ENCODE data around the gene PTPRN2.
"Not testable (repeated sequence)": the region's sequence is repeated elsewhere in the genome, so short reads cannot be mapped to it uniquely, and the experiment has no call there.

PTPRN2 gene

DNA sequence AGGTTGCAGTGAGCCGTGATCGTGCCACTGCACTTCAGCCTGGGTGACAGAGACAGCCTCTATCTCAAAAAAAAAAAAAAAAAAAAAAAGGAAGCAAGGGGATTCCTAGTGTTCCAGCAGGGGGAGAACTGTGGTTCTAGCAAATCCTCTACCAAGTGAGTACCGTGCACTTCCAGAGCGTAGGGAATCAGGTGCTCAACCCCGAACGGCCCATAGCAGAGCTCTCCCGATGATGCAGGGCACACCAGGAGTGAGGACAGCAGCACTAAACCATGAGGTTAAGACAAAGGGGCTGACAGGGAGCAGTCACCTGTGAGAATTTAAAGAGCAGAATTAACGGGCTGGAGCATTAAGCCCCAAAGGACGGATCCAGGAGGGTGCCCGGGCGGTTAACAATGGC is 173.6 kb downstream of the PTPRN2 start:
- DNase-seq: no peak

DNA sequence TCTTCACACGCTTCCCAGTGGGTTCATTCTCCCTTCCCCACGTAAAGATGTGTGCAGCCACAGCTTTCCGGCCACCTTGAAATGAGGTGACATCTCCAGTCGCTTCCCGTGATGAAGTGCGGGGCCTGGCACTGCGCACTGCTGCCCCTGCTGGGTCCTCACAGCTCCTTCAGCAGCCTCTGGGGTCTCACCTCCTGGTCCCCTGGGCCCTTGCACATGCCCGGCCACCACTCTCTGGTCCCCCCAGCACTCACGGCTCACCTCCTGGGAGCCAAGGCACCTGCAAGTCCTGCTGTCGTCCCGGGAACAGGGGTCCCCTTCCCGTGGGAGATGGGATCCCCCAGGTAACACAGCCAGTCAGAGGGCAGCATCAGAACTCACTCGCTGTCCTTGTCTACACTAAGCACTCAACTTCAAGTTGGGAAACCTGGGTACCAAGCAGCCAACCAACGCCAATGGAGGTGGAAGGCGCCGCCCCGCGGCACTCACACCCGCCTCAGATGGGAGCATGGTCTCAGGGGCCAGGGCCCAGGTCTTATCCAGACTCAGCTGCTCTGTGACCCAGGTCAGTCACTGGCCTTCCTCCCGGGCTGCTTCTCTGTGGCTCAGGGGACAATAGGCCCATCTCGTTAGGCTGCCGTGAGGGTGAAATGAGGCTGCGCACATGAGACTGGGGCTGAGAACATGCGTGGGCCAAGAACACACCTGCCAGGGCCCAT is 176.2 kb downstream of the PTPRN2 start:
- no peak for DNase-seq

DNA sequence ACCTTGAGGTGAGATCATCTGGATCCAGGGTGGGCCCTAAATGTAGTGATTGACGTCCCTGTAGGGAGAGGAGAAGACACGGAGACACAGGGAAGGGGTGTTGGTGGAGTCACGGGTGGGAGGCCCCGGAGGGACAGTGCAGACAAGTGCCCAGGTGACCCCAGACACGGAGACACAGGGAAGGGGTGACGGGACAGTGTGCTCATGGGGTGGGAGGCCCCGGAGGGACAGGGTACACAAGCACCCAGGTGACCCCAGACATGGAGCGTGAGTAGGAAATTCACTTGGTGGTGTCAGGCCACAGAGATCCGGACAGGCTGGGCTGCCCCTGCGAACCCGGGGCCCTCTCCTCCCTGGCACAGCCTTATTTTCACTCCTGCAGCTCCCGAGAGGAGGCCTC is 176.9 kb downstream of the PTPRN2 start:
- no peak for DNase-seq

DNA sequence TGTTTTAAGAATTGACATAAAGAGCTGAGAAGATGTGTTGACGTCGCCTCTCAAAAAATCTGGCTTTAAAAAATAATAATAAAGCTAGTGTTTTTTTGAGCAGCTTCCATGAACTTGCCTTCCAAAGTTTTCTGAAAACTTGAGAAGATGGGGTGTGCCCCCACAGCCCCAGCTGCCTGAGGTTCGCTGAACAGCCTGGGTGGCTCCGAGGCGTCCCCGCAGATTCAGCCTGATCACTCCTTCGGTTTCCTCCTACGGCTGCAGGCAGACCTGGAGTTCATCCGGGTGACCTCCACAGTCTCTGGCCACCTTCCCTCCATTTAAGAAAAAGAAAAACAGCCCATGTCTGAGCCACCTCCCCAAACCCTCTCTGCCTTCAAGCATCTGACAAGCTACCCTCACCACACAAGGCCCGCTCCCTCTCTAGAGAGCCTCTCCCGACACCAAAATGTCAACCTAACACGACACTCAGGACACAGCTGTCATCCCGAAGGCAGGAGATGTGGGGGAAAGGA is 177.8 kb downstream of the PTPRN2 start:
- no peak for DNase-seq

DNA sequence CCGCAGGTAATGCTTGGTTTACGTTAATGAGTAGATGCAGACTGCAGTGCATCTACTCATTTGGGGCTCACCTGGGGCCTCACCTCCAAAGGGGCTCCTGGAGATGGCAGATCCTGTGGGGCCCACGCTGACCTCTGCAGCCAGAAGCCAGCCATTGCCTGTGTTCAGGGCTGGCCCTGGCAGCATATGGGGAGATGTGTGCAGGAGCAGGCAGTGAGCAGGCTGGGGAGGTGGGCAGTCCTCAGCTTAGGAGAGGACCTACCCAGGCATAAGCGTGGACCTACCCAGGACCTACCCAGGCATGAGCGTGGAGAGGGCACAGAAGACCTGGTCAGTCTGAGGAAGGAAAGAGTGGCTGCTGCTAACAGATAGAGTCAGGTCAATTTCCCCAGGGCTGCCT is 178.5 kb downstream of the PTPRN2 start:
- no peak for DNase-seq

DNA sequence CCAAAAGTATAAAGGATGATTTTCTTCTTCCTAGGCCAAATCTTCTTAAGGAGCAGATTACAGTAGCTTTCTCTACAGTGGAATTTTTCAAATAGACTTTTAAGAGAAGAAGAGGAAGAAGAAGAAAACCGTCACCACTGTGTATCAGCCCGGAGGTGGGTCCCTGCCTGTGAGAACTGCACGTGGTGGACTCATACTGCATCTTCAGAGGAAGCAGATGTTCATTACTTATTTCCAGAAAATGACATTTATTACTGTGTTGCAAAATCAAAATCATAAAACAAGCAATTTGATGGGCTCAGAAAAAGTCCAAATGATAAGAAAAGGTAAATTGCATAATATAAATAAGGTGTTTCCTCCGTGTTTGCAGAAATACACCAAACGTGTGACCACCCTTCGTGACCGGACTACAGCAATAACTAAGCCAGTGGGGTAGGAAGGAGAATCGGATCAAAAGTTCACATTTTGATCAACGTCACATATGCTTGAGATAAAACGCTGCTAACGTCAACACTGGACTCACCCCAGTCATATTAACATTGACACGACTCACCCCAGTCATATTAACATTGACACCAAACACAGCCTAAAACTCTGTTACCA is 179.2 kb downstream of the PTPRN2 start:
- DNase-seq: no peak

DNA sequence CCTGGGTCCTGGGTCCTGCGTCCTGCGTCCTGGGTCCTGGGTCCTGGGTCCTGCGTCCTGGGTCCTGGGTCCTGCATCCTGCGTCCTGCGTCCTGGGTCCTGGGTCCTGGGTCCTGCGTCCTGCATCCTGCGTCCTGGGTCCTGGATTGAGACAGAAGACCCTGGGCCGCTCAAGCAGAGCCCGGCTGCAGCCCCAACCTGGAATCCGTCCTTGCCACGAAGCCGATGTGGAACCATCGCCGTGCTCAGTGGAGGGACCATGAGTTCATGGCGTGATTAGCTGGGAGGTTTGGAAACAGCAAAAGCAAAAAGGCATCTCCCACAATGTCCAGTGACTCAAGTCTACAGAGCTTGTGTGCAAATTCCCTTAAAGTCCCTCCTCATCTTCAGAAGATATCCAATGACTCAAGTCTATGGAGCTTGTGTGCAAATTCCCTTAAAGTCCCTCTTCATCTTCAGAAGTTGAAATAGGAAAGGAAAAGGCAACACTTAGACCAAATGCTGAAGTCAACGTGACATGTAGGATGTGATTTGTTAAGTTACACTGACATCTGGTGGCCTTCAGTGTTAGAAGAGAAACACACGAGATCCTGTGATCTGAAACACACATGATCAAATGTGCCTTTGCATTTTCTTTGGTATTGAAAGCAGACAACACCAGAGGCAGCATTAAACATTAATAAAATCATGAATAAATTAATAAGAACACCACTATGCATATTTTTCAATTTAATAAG is 179.9 kb downstream of the PTPRN2 start:
- peak; percentile 57 for DNase-seq

DNA sequence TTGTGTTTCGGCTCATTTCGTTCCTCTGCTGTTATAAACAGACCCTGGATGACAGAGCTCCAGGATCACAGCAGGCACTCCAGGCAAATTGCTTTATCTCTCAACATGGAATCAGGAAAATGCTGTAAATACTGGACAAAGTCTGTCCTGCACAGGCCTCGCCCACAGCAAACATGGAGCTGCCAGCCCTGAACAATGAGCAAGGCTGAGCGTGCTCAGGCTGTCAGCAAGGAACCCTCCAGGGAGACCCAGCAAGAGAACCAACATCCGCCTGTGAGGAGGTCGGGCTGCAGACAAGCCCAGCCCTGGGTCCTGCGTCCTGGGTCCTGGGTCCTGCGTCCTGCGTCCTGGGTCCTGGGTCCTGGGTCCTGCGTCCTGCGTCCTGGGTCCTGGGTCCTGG is 180.8 kb downstream of the PTPRN2 start:
- DNase-seq: no peak

DNA sequence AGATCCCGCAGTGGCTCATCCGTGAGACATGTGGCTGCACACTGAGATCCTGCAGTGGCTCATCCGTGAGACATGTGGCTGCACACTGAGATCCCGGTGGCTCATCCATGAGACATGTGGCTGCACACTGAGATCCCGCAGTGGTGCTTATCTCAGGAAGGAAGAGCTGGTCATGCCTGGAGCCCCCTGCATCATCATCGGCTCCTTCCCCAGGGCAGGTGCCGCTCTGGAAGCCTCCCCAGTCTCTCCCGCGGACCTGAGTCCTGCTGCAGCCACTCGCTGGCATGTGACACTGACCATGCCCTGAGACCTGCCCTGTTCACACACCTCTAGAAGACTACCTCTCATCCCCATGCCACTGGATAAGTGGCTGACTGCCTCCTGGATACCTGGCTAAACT is 181.3 kb downstream of the PTPRN2 start:
- no peak for DNase-seq

DNA sequence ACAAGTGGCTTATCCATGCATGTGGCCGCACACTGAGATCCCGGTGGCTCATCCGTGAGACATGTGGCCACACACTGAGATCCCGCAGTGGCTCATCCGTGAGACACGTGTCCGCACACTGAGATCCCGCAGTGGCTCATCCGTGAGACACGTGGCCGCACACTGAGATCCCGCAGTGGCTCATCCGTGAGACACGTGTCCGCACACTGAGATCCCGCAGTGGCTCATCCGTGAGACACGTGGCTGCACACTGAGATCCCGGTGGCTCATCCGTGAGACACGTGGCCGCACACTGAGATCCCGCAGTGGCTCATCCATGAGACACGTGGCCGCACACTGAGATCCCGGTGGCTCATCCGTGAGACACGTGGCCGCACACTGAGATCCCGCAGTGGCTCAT is 181.9 kb downstream of the PTPRN2 start:
- DNase-seq: not testable (repeated sequence)

DNA sequence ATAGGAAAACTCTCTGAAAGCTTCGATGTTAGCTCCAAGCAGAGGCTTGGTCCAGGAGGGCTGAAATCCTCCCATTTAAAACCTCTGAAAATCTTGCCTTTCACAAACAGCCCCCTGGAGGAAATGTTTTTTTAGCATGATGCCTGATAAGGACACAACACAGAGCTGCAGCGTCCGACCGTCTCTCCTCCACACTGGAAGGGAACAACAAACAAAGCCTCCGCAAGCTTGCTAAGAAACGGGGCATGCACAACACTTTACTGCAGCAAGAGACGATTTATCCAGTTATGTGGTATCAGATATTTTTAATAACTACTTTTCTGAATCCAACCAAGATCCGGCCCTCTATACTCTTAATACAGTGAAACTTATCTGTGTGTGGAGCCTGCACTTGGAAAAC is 182.3 kb downstream of the PTPRN2 start:
- no peak for DNase-seq

DNA sequence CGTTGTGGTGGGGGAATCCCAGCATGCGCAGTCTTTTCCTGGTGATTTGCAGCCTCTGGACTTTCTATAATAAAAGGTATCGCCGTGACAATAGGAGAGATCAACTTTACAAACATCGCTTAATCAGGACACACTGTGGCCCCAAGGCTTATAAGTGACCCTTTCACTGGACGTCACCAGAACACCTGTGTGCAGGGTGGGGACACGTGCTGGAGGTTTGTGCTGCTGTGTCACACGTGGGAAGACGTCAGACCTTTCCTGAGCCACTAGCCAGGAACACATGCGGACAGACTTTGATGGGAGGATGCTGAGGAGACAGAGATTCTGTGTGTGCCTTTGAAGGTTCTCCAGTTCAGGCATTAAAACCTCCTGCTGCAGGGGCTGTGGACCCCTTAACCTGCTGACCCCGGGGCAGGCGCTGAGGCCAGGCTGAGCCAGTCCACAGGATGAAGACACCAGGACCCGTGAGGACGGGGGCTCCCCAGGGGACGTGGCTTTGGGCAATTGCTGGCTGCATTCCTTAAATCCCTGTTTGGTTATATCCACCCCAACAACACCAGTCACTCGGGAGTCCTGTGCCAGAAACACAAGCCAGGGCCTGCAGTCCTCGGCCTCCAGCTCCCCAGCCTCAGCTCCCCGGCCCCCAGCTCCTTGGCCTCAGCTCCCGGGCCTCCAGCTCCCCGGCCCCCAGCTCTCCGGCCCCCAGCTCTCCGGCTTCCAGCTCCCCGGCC is 183.4 kb downstream of the PTPRN2 start:
- DNase-seq: no peak

DNA sequence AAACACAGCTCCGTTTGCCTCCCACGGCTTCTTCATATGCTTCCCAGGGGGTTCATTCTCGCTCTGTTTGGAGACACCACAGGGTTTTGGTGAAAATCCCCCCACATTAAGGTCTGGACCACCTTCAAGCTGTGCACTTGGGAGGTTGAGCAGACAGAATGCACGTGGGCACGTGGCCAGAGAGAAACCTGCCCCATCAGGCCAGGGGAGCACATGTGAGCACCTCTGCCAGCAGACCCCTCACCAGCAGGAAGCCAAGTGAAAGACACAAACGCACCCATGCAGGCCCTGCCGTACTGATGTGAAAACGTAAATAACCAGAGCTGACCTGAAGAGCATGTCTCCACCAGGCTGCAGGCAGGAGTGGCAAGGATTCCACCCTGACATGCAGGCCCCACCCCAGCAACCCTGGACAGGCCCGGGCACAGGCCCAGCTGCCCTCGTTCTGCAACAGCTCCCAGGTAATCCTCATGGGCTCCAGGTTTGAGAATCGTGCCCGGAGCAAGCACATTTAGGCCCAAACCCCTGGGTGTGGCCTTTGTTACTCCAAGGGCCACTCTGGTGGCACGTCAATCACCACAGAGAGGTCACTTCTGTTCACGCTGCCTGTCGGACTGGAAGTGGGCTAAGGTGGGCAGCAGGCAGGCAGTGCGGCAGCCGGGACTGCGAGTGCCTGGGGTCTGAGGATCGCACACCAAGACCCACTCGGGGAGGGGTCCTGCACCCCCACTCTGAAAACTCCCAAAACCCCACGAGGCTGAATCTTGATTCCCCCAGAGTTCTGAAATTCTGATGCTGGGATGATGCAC is 184.4 kb downstream of the PTPRN2 start:
- no peak for DNase-seq

DNA sequence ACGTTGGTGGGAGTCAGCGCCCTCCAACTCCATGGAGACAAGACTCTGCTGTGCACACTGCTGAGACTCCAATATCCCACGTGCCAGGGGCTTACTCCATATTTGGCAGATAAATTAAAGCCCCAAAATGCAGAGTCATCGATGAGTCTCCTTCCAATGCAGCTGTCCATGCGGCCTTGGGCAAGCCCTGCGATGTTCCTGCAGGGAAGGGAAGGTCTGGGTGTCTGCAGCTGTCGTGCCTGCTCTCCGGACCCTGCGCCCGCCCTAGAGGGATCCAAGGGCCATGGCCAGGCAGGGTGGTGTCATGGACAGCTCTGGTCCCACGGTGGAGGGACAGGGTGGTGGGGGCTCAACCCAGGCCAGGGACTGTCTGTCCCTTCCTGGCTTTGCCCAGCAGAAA is 185.2 kb downstream of the PTPRN2 start:
- no peak for DNase-seq

DNA sequence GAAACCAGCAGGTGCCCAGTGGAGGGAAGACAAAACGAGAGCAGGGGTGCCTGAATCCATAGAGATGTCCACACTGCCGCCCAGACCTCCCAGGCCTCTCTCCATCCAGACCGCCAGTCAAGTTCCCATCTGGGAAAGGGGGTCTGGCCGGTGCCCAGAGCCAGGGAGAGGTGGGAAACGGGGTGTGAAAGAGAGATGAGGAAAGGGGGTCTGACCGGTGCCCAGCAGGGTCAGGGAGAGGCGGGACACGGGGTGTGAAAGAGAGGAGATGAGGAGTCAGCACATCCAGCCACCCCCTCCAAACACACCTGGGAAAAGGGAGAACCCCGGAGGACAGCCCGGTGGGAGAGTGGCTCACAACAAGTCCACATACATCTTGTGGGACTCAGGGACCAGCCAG is 185.8 kb downstream of the PTPRN2 start:
- DNase-seq: no peak

DNA sequence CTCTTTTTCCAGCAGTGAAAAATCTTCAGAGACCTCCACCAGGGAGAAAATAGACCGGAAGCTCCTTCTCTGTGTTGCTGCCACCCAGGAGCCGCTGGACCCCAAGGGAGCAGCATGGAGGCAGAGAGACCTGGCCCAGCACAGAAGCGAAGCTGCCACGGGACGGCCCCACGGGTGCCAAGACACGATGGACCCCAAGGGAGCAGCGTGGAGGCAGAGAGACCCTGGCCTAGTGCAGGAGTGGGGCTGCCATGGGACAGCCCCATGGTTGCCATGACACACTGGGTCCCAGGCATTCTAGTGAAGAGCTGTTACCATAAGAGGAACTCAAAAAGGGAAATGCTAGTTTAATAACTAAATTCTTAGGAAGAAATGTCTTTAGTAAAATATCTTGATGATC is 186.3 kb downstream of the PTPRN2 start:
- no peak for DNase-seq

DNA sequence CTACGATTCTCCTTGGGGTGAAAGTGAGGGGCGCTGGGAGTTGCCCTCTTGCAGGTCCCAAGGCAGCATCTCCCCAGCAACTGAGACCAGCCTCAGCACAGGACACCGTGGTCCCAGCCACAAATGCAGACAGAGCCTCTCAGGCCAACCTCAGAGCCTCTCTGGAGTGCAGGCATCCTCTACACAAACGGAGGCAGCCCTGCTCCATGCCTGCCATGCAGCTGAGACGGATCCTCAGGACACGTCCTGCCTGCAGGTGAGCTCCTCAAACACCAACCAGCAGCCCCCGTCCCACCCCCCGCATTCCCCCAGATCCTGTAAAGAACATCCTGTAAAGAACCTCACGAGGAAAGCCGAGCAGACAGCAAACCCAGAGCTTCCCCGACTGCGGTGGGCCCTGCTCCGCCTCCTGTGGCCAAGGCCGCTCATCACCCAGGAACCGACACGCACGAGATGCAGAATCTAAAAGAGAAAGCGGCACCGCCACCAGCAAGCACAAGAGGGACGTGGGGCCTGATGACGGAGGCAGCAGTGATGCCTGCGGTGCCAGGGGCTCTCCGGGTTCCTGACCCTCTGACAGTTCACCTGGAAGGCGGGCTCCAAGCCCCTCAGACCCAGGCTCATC is 186.9 kb downstream of the PTPRN2 start:
- no peak for DNase-seq

DNA sequence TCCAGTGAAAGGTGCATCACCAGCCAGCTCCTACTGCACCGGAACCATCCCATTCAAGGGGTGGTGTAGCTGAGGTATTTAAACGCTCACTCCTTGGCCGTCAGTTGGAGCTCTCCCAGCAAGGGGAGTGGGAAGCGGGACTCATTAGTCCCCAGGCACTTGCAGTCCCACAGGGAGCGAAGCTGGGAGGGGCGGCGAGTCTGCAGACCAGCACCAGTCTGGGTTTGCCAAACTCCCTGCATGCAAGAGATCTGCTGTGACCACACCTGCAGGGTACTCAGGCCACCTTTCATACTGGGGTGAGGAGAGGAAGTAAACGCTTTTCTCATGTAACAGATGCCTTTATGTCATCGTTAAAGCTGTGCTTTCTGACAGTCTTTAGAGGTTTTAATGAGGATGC is 187.9 kb downstream of the PTPRN2 start:
- DNase-seq: no peak

DNA sequence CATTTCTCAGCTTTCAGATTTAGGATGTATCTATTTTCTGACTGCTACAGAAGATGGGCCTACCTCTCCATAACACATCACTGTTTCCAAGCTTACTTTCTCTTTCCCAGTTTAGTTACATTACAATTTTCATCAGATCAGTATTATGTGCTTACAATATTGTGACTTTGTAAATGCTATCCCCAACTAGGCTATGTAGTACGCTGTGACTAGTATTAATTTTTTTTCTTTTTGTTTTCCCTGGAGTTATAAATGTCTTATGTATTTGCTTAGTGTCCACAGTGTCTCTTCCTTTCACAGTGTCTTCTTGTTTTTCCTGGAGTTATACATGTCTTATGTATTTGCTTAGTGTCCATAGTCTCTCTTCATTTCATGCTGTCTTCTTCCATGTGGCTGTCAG is 188.9 kb downstream of the PTPRN2 start:
- DNase-seq: no peak

DNA sequence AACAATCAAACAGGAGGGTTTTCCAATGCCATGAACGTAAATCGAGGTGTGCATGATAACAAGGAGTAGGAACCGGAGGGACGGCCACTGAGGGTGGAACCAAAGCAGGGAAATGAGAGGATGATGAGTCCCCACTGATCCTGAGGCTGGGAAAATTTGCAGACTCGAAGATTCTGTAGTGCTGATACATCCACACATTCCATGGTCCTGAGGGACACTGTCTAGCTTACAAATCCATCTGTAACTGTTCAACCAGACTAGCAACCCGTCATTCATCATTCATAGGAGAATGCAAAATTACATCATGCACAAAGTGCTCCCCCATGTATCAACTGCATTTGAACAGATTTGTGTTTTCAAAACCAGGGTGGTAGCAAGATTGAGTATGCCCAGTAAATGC is 189.7 kb downstream of the PTPRN2 start:
- no peak for DNase-seq

DNA sequence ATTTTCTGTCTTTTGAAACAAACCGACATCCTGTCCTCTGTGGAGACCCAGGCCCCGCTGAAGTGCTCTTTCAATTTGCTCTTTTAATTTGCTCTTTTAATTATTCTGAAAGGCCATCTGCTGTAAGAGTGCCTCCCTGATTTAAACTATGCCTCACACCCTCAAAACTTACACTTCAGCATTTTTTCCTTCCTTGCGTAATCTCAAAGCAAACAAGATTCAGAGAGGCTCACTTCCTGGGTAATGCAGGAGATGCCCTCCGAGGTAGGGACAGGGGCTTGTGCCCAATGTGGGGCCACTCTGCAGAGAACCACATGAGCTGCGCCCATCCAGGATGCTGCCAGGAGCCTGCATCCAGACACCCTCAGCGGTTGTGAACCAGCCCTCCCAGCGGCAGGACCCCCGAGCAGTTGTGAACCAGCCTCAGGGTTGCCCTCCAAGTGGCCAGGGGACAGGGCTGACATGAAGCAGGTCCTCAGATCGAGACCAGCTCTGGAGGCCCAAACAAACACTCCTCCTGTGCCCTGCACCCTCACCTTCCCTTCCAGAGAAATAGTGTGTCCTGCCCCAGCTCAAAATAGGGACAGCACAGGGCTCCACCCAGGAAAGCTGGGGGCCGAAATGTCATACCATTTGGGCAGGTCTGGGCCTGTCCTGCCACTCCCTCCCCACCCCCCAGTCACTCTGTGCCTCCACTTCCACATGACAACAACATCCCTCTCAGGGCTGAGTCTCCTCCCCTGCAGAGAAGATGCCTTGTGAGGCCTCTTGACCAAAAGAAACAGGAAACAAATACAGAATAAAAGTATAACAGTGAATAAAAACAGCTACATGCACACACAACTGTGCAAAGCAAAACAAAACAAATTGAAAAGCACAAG is 190.4 kb downstream of the PTPRN2 start:
- no peak for DNase-seq
